IPS DF 6.9 (cell line): Measurements from ENCODE around the gene OR1F1.
"Not testable (repeated sequence)": the region's sequence is repeated elsewhere in the genome, so short reads cannot be mapped to it uniquely, and the experiment has no call there.

Experiments used
- DNase-seq: peaks from one replicate; pipeline ENCODE4 v3.0.0-alpha.2; 2013; ENCODE audit warnings: low read depth, low spot score
- H3K27ac ChIP-seq: one replicate; pipeline ENCODE4 v1.5.1; 2013; ENCODE audit warnings: low read length, control low read depth
- H3K27me3 ChIP-seq: 2 replicates; pipeline ENCODE4 v1.6.1; 2013; ENCODE audit warnings: mild to moderate bottlenecking, low read length; ENCODE audit not compliant: control insufficient read depth, insufficient read depth
- H3K36me3 ChIP-seq: 2 replicates; pipeline ENCODE4 v1.6.1; 2013; ENCODE audit warnings: low read length; ENCODE audit not compliant: control insufficient read depth, insufficient read depth
- H3K4me1 ChIP-seq: 2 replicates; pipeline ENCODE4 v1.6.1; 2013; ENCODE audit warnings: low read length; ENCODE audit not compliant: control insufficient read depth, insufficient read depth
- H3K4me3 ChIP-seq: 2 replicates; pipeline ENCODE4 v1.5.1; 2013; ENCODE audit warnings: mild to moderate bottlenecking, low read length
- H3K9me3 ChIP-seq: 2 replicates; pipeline ENCODE4 v1.6.1; 2013; ENCODE audit warnings: low read length, inconsistent platforms; ENCODE audit not compliant: control insufficient read depth, insufficient read depth
- WGBS: extraction: QIAGEN DNeasy Blood & Tissue Kit; methylation state at CpG from one replicate; pipeline ENCODE4 v1.1.7; 2013; ENCODE audit warnings: mixed read lengths, missing lambda C conversion rate; ENCODE audit not compliant: insufficient read length, insufficient coverage; 5-methylcytosine and 5-hydroxymethylcytosine counted together

OR1F1 gene

DNA sequence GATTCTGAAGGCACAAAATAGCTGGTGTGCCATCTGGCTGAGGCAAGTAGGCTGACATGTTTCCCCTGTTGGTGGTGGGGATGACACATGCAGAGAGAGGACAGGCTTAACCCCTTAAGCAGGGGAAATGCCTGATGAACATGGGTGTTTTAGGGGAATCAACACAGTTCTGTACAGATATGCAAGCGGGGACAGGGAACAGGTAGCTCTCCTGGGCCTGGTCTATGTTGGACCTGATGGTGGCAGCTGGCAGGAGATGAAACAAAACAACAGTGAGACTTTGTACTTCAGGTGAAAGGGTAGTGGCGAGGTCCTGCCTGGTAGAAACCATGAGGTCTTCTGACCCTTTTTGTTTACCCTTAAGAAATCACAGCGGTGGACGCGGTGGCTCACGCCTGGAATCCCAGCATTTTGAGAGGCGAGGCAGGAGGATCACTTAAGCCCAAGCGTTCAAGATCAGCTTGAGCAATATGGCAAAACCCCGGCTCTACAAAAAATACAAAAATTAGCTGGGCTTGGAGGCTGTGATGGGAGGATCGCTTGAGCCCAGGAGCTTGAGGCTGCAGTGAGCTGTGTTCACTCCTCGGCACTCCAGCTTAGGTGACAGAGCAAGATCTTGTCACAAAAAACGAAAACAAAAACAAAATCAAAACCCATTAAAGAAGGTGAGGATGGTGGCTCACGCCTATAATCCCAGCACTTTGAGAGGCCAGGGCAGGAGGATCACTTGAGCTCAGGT is 10.5 kb downstream of the OR1F1 start:
- H3K36me3 ChIP-seq = no peaks in the 10 kb centered on the region
- no peaks in the 10 kb centered on the region for H3K9me3 ChIP-seq
- H3K27ac ChIP-seq = no peak overlapping the region
- no CpG with 5 or more reads among the region's 13 CpGs for WGBS
- no peaks in the 10 kb centered on the region for H3K27me3 ChIP-seq
- no peak for DNase-seq
- no peaks in the 10 kb centered on the region; the same call in 1 of the 2 replicates for H3K4me1 ChIP-seq
- no peak overlapping the region for H3K4me3 ChIP-seq

DNA sequence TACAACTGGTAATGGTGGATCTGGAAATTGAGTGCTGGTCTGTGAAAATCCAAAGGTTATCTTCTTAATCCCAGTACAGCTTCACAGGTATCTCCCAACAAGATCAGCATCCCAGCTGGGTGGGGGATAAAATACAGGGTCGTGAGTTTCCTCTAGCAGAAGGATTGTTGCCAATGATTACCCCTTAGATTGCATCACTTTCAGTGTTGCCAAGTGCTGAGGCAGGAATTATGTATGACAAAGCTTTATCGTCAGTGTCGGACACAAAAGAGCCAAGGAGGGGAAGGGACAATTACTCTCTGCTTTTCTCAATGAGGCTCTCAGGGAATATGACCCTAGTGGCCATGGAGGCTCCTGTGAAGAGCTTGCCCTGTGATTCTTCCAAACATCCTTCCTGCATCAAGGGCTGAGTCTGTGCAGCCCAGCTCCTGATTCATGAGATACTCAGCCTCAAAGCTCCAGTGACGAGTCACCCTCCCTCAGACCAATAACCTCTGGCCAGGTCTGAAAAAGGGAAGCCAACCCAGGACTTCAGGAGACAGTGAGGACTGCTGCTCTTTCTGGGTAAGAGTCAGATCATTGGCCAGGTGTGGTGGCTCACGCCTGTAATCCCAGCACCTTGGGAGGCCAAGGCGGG is 15.0 kb downstream of the OR1F1 start:
- no peaks in the 10 kb centered on the region for H3K4me1 ChIP-seq
- no peak overlapping the region for H3K4me3 ChIP-seq
- H3K9me3 ChIP-seq = peaks cover 3% of the 10 kb centered on the region; the same call in 1 of the 2 replicates
- H3K36me3 ChIP-seq = no peaks in the 10 kb centered on the region
- no CpG with 5 or more reads among the region's 6 CpGs for WGBS
- DNase-seq = no peak
- H3K27ac ChIP-seq = no peak overlapping the region
- no peaks in the 10 kb centered on the region for H3K27me3 ChIP-seq

DNA sequence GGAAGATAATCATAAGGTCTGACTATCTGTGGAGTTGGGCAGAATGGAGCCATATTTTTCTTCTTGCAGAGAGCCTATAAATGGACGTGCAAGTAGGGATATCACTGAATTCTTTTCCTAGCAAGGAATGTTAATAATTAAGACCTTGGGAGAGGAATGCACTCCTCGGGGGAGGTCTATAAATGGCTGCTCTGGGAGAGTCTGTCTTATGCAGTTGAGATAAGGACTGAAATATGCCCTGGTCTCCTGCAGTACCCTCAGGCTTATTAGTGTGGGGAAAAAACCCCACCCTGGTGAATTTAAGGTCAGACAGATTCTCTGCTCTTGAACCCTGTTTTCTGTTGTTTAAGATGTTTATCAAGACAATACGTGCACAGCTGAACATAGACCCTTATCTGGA is 17.9 kb downstream of the OR1F1 start:
- H3K9me3 ChIP-seq, DNase-seq, H3K4me3 ChIP-seq, H3K4me1 ChIP-seq, H3K27ac ChIP-seq, H3K27me3 ChIP-seq, H3K36me3 ChIP-seq: not testable (repeated sequence)
- no CpG with 5 or more reads among the region's 3 CpGs for WGBS

DNA sequence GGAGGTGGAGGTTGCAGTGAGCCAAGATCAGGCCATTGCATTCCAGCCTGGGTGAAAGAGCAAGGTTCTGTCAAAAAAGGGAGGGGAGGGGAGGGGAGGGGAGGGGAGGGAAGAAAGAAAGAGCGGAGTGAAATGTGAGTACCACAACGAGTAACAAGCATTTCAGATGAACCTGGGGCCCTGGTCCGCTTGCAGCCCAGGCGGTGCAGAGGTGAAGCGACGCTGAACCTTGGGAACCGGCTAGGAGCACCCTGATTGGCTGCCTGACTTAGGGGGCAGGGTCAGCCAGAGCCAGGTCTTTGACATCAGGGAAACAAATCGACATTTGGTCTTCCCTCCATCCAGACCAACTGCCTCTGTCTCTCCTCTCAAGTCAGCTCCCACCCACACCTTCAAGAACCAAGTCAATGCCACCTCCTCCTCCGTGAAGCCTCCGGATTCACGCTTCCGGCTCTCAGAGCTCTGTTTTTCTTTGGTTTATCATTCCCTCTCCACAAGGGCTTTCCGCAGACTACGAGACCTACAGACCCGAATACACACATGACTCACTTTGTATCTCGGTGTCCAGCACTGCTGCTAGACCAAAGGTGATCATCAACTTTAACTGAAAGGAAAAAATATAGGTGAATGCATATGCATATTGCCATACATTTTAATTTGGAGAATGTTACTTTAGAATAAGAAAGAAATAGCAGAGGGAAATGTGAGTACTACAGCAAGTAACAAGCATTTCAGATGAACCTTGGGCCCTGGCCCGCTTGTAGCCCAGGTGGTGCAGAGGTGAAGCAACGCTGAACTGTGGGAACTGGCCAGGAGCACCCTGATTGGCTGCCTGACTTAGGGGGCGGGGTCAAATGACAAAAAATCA is 19.3 kb downstream of the OR1F1 start:
- Histone ChIP-seq H3K9me3 (peaks cover 5% of the 10 kb centered on the region), H3K4me1 (no peaks in the 10 kb centered on the region)
- no CpG with 5 or more reads among the region's 19 CpGs for WGBS

DNA sequence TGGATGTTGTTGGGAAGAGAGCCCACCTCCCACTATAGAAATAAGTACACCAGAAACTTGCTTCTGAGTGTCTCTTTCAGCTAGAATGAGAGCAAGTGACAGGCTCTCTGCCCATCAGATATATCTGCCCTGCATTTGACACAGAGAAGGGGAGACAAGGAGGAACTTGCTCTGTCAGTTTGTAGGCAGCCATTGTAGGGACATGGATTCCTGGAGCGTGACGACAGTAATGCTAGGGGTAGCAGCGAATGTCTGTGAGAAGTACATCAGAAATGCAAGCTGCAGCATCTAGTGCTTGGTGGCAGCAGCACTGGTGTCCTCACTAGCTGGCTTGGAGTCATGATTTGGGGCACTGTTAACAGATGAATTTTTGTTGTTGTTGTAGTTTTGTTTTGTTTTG is 24.0 kb downstream of the OR1F1 start:
- Histone ChIP-seq H3K4me3 (no peak overlapping the region), H3K27ac (no peak overlapping the region), H3K9me3 (peaks cover 3% of the 10 kb centered on the region), H3K36me3 (no peaks in the 10 kb centered on the region), H3K4me1 (no peaks in the 10 kb centered on the region), H3K27me3 (no peaks in the 10 kb centered on the region)
- no CpG with 5 or more reads among the region's 3 CpGs for WGBS
- DNase-seq = no peak

More for the DNA sequence above, 19.3 kb downstream of the OR1F1 start:
- Histone ChIP-seq H3K27ac (no peak overlapping the region), H3K36me3 (no peaks in the 10 kb centered on the region), H3K4me3 (no peak overlapping the region), H3K27me3 (no peaks in the 10 kb centered on the region)
- DNase-seq = no peak

DNA sequence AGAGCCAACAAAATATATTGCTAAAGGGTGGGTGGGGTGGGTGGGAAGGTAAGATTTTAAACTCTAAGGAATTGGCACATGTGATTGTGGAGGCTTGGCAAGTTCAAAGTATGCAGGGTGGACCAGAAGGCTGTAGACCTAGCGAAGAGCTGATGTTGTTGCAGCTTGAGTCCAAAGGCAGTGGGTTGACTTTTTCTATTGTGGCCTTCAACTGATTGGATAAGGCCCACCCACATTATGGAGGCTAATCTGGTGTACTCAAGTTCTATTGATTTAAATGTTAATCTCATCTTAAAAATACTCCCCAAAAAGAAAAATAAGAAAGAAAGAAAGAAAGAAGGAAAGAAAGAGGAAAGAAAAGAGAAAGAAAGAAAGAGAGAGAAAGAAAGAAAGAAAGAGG is 24.6 kb downstream of the OR1F1 start:
- no peaks in the 10 kb centered on the region for H3K4me1 ChIP-seq
- H3K27ac ChIP-seq = no peak overlapping the region
- H3K4me3 ChIP-seq = no peak overlapping the region
- H3K36me3 ChIP-seq = no peaks in the 10 kb centered on the region
- WGBS = no CpG with 5 or more reads among the region's 1 CpG
- peaks cover 3% of the 10 kb centered on the region for H3K9me3 ChIP-seq
- H3K27me3 ChIP-seq = no peaks in the 10 kb centered on the region
- no peak for DNase-seq

DNA sequence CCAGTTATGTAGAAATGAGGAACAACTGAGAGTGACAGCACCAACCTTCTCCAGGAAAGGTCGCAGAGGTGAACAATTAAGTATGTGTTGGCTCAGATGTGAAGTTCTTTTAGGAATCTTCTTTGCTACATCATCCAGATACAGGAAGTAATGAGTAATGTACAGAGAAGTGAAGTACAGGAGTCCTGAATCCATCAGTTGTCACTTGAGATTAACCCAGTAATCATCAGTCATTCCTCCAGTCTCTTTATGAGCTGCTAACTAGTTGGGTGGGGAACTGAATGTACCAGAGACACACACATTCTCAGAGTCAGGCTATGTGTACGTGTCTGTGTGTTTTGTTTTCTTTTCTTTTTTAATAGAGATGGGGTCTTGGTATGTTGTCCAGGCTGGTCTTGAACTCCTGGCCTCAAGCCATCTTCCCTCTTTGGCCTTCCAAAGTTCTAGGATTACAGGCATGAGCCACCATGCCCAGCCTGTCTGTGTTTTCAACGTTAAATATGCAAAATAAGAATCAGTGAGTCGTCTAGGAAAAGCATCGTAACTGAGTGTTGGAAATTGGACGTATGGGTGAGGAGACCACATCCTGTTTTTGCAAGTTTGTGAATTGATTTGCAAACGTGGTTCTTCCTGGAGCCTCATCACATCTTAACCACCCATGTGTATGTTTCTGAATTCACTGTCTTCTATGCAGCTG is 27.0 kb downstream of the OR1F1 start:
- H3K4me1 ChIP-seq = no peaks in the 10 kb centered on the region
- no peak overlapping the region for H3K4me3 ChIP-seq
- no CpG with 5 or more reads among the region's 7 CpGs for WGBS
- no peaks in the 10 kb centered on the region for H3K36me3 ChIP-seq
- no peaks in the 10 kb centered on the region for H3K27me3 ChIP-seq
- DNase-seq = no peak
- H3K9me3 ChIP-seq = peaks cover 3% of the 10 kb centered on the region; the same call in 1 of the 2 replicates
- H3K27ac ChIP-seq = no peak overlapping the region

DNA sequence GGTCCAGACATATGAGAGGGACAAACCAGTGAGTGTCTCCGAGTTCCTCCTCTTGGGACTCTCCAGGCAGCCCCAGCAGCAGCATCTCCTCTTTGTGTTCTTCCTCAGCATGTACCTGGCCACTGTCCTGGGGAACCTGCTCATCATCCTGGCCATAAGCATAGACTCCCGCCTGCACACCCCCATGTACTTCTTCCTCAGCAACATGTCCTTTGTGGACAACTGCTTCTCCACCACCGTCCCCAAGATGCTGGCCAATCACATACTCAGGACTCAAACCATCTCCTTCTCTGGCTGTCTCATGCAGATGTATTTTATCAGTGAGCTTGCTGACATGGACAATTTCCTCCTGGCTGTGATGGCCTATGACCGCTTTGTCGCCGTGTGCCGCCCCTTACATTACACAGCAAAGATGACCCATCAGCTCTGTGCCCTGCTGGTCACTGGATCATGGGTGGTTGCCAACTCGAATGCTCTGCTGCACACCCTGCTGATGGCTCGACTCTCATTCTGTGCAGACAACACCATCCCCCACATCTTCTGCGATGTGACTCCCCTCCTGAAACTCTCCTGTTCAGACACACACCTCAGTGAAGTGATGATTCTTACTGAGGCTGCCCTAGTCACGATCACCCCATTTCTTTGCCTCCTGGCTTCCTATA is 27.7 kb downstream of the OR1F1 start:
- Histone ChIP-seq H3K27ac (no peak overlapping the region), H3K27me3 (no peaks in the 10 kb centered on the region), H3K9me3 (no peaks in the 10 kb centered on the region), H3K4me1 (no peaks in the 10 kb centered on the region), H3K36me3 (no peaks in the 10 kb centered on the region), H3K4me3 (no peak overlapping the region)
- no CpG with 5 or more reads among the region's 11 CpGs for WGBS
- no peak for DNase-seq

DNA sequence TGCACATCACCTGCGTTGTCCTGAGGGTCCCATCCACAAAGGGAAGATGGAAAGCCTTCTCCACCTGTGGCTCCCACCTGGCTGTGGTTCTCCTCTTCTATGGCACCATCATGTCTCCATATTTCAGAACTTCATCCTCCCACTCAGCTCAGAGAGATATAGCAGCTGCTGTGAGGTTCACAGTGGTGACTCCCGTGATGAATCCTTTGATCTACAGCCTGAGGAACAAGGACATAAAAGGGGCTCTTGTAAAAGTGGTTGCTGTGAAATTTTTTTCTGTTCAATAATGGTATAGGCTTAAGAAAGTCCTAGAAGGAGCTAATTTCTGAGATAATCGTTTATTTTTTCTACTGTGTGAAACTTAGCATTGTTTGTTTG is 28.2 kb downstream of the OR1F1 start:
- no peaks in the 10 kb centered on the region for H3K4me1 ChIP-seq
- H3K9me3 ChIP-seq = no peaks in the 10 kb centered on the region
- no peak overlapping the region for H3K27ac ChIP-seq
- no peaks in the 10 kb centered on the region for H3K27me3 ChIP-seq
- WGBS = no CpG with 5 or more reads among the region's 3 CpGs
- no peak for DNase-seq
- H3K4me3 ChIP-seq = no peak overlapping the region
- H3K36me3 ChIP-seq = no peaks in the 10 kb centered on the region

DNA sequence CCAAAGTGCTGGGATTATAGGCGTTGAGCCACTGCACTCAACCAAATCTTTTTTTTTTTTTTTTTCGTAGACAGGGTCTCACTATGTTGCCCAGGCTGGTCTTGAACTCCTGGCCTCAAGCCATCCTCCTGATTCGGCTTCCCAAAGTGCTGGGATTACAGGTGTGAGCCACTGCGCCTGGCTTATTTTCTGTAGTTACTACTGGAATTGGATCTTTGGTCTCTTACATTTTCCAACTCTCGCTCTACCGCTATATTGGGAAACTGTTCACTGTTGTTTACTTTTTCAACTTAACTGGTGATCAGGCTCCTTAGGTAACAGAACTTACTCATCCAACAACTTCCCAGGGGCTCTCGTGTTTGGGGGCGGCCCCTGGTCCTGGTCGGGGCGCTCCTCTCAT is 32.8 kb downstream of the OR1F1 start:
- no CpG with 5 or more reads among the region's 10 CpGs for WGBS
- Histone ChIP-seq H3K4me3 (no peak overlapping the region), H3K27me3 (no peaks in the 10 kb centered on the region), H3K27ac (no peak overlapping the region), H3K9me3 (peaks cover 13% of the 10 kb centered on the region), H3K4me1 (no peaks in the 10 kb centered on the region), H3K36me3 (peaks cover 6% of the 10 kb centered on the region; the same call in 1 of the 2 replicates)
- DNase-seq = no peak
